GM23248 (cell line): Measurements from ENCODE around the gene TMEM121B.

Experiments
- EZH2 ChIP-seq: fragments of 200-600 bp; sonication (generic); IDR thresholded peaks from 2 replicates; pipeline ENCODE4 v1.6.1; 2018; ENCODE audit warnings: antibody characterized with exemption, mild to moderate bottlenecking; ENCODE audit not compliant: insufficient read depth, poor library complexity, severe bottlenecking
- EZH2phosphoT487 ChIP-seq: fragments of 200-600 bp; sonication (generic); IDR thresholded peaks from 2 replicates; pipeline ENCODE4 v1.6.1; 2018; ENCODE audit warnings: antibody characterized with exemption, moderate library complexity, mild to moderate bottlenecking, low read depth; ENCODE audit not compliant: insufficient read depth

GRCh38 chr22:17097701-17098100 lies 23.5 kb downstream of the TMEM121B start:
- no peak for TF ChIP-seq EZH2
- no peak for TF ChIP-seq EZH2phosphoT487
